HepG2 (cell line): ENCODE data around the gene HCFC2. TPM values are rescaled to one million over a fixed set of nuclear protein-coding genes. Genes with fewer than 3 reads are reported as not detected.

Experiments
- ARNT2 ChIP-seq: sonication (generic); formaldehyde crosslinking; IDR thresholded peaks from 2 replicates; pipeline ENCODE4 v1.8.0; 2022; ENCODE audit warnings: mild to moderate bottlenecking, low read depth, missing genetic modification reagents, moderate library complexity
- CAMTA2 ChIP-seq: sonication (generic); formaldehyde crosslinking; IDR thresholded peaks from 2 replicates; pipeline ENCODE4 v1.4.0; 2020; ENCODE audit warnings: mild to moderate bottlenecking, missing genetic modification reagents, borderline replicate concordance
- EEA1 ChIP-seq: sonication (generic); formaldehyde crosslinking; IDR thresholded peaks from 2 replicates; pipeline ENCODE4 v1.5.1; 2020; ENCODE audit warnings: mild to moderate bottlenecking, missing genetic modification reagents, borderline replicate concordance
- HDAC1 ChIP-seq: sonication (generic); formaldehyde crosslinking; IDR thresholded peaks from 2 replicates; pipeline ENCODE4 v1.5.1; 2020; ENCODE audit warnings: mild to moderate bottlenecking, missing genetic modification reagents
- KDM5B ChIP-seq: sonication (generic); formaldehyde crosslinking; IDR thresholded peaks from 2 replicates; pipeline ENCODE4 v1.4.0; 2020; ENCODE audit warnings: missing genetic modification reagents, mild to moderate bottlenecking, borderline replicate concordance
- NFYB ChIP-seq: sonication (generic); formaldehyde crosslinking; IDR thresholded peaks from 2 replicates; pipeline ENCODE4 v1.4.0; 2020; ENCODE audit warnings: missing genetic modification reagents
- SIN3A ChIP-seq: IDR thresholded peaks from 2 replicates; pipeline ENCODE4 v1.6.1; 2011; ENCODE audit warnings: low read depth, mild to moderate bottlenecking, control low read depth, low read length, borderline replicate concordance
- THAP11 ChIP-seq: IDR thresholded peaks from 2 replicates; pipeline ENCODE4 v1.6.1; 2016; ENCODE audit warnings: missing biosample characterization, missing genetic modification reagents
- ZNF17 ChIP-seq: sonication (generic); formaldehyde crosslinking; IDR thresholded peaks from 2 replicates; pipeline ENCODE4 v1.5.0; 2020; ENCODE audit warnings: mild to moderate bottlenecking, missing genetic modification reagents
- ZNF484 ChIP-seq: sonication (generic); formaldehyde crosslinking; IDR thresholded peaks from 2 replicates; pipeline ENCODE4 v1.5.1; 2020; ENCODE audit warnings: mild to moderate bottlenecking, low read depth, missing genetic modification reagents, borderline replicate concordance
- ZNF547 ChIP-seq: sonication (generic); formaldehyde crosslinking; IDR thresholded peaks from 2 replicates; pipeline ENCODE4 v1.5.1; 2020; ENCODE audit warnings: mild to moderate bottlenecking, missing genetic modification reagents
- ZNF841 ChIP-seq: sonication (generic); formaldehyde crosslinking; IDR thresholded peaks from 2 replicates; pipeline ENCODE4 v1.8.1; 2023; ENCODE audit warnings: missing genetic modification reagents, borderline replicate concordance
- polyA plus RNA-seq, 8 experiments: library from polyadenylated mRNA; depleted of rRNA in 3 of 8; stranded (reverse) in 7 of 8; unstranded in 1 of 8; fragments of >200 nt; fragmentation: Illumina TruSeq in 4 of 8; extraction: Trizol in 4 of 8; gene quantifications; 2 replicates each; pipeline versions ENCODE4 v1.2.1 to v1.2.3, GENCODE V29; 2011 to 2016; ENCODE audit warnings: low read depth in 4 of 8, missing spikeins in 1 of 8, mixed read lengths in 1 of 8; ENCODE audit not compliant: insufficient read depth in 1 of 8
- total RNA-seq, 5 experiments: library from RNA; depleted of rRNA; stranded (reverse); fragments of >200 nt; fragmentation: Illumina TruSeq; extraction: Trizol; gene quantifications; 2 replicates each; pipeline ENCODE4 v1.2.3, GENCODE V29; 2016; ENCODE audit warnings: low read depth in 1 of 5
- TF ChIP-seq, protein P1 (sequence below): sonication (generic); formaldehyde crosslinking; IDR thresholded peaks from 2 replicates; pipeline ENCODE4 v1.5.0; 2020; ENCODE audit warnings: mild to moderate bottlenecking, missing genetic modification reagents, borderline replicate concordance
- TF ChIP-seq, protein P2 (sequence below): sonication (generic); formaldehyde crosslinking; IDR thresholded peaks from 2 replicates; pipeline ENCODE4 v1.4.0; 2020; ENCODE audit warnings: missing genetic modification reagents
- TF ChIP-seq, protein P3 (sequence below): IDR thresholded peaks from 2 replicates; pipeline ENCODE4 v1.6.1; 2012; ENCODE audit warnings: inconsistent platforms
- TF ChIP-seq, protein P4 (sequence below): sonication (generic); formaldehyde crosslinking; IDR thresholded peaks from 2 replicates; pipeline ENCODE4 v1.9.0; 2021; ENCODE audit warnings: missing genetic modification reagents, mild to moderate bottlenecking, borderline replicate concordance
- TF ChIP-seq, protein P5 (sequence below): fragments of 450-650 bp; IDR thresholded peaks from 2 replicates; pipeline ENCODE4 v1.6.1; 2016

The HCFC2 gene
- total and polyA plus RNA-seq, 2 of the 13 experiments (the other 11 are each of a cell fraction or from before 2014, with no cell fraction given), result 3.7 to 4.9 TPM

DNA sequence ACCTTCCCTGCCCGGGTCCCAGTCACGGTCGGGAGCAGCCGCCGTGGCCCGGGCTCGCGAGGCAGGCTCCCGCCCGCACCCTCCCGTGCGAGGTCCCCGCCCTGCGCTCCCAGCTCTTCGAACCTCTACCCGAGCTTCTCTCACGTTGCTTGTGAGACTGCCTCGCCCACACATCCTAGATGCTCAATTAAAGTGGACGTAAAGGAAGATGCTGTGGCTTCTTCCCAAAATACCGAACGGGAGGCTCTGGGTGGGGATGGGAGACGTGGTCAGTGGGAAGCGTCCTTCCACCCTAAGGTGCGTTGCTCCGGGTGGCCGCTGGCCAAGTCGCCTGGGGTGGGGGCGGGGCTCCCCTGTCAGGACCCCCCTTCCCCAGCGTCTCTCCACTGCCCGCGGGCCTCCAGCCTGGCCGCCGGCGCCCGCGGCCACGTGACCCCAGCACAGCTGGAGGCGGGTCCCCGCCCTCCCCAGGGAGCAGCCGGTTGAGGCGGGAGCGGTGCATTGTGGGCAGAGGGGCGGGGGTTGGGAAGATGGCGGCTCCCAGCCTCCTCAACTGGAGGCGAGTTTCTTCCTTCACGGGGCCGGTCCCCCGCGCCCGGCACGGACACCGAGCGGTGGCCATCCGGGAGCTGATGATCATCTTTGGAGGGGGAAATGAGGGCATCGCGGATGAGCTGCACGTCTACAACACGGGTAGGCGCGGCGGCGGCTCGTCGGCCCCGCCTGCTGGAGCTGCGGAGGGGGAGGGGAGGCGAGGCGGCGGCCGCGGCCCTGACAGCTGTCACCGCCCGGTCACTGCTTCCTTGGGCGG, at the start of gene HCFC2 (continued):
- TF ChIP-seq, protein P1, sequence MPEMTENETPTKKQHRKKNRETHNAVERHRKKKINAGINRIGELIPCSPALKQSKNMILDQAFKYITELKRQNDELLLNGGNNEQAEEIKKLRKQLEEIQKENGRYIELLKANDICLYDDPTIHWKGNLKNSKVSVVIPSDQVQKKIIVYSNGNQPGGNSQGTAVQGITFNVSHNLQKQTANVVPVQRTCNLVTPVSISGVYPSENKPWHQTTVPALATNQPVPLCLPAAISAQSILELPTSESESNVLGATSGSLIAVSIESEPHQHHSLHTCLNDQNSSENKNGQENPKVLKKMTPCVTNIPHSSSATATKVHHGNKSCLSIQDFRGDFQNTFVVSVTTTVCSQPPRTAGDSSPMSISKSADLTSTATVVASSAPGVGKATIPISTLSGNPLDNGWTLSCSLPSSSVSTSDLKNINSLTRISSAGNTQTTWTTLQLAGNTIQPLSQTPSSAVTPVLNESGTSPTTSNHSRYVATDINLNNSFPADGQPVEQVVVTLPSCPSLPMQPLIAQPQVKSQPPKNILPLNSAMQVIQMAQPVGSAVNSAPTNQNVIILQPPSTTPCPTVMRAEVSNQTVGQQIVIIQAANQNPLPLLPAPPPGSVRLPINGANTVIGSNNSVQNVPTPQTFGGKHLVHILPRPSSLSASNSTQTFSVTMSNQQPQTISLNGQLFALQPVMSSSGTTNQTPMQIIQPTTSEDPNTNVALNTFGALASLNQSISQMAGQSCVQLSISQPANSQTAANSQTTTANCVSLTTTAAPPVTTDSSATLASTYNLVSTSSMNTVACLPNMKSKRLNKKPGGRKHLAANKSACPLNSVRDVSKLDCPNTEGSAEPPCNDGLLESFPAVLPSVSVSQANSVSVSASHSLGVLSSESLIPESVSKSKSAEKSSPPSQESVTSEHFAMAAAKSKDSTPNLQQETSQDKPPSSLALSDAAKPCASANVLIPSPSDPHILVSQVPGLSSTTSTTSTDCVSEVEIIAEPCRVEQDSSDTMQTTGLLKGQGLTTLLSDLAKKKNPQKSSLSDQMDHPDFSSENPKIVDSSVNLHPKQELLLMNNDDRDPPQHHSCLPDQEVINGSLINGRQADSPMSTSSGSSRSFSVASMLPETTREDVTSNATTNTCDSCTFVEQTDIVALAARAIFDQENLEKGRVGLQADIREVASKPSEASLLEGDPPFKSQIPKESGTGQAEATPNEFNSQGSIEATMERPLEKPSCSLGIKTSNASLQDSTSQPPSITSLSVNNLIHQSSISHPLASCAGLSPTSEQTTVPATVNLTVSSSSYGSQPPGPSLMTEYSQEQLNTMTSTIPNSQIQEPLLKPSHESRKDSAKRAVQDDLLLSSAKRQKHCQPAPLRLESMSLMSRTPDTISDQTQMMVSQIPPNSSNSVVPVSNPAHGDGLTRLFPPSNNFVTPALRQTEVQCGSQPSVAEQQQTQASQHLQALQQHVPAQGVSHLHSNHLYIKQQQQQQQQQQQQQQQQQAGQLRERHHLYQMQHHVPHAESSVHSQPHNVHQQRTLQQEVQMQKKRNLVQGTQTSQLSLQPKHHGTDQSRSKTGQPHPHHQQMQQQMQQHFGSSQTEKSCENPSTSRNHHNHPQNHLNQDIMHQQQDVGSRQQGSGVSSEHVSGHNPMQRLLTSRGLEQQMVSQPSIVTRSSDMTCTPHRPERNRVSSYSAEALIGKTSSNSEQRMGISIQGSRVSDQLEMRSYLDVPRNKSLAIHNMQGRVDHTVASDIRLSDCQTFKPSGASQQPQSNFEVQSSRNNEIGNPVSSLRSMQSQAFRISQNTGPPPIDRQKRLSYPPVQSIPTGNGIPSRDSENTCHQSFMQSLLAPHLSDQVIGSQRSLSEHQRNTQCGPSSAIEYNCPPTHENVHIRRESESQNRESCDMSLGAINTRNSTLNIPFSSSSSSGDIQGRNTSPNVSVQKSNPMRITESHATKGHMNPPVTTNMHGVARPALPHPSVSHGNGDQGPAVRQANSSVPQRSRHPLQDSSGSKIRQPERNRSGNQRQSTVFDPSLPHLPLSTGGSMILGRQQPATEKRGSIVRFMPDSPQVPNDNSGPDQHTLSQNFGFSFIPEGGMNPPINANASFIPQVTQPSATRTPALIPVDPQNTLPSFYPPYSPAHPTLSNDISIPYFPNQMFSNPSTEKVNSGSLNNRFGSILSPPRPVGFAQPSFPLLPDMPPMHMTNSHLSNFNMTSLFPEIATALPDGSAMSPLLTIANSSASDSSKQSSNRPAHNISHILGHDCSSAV (CRISPR knock-in tag), result no peak
- TF ChIP-seq ZNF17 (CRISPR knock-in tag) (no peak), ARNT2 (peak; percentile 82), ZNF547 (CRISPR knock-in tag) (peak; percentile 73), ZNF841 (CRISPR knock-in tag) (no peak), CAMTA2 (CRISPR knock-in tag) (peak; percentile 85), ZNF484 (CRISPR knock-in tag) (0 out of 2 replicates have a peak, but pooled peaks have one; percentile 47), THAP11 (CRISPR knock-in tag) (peak; percentile 82), KDM5B (CRISPR knock-in tag) (peak; percentile 66; the same call in 1 of the 2 replicates), EEA1 (CRISPR knock-in tag) (peak; percentile 63; the same call in 1 of the 2 replicates), NFYB (0 out of 2 replicates have a peak, but pooled peaks have one; percentile 13), HDAC1 (CRISPR knock-in tag) (peak; percentile 97), SIN3A (peak; percentile 73; the same call in 1 of the 2 replicates)
- TF ChIP-seq, protein P2, sequence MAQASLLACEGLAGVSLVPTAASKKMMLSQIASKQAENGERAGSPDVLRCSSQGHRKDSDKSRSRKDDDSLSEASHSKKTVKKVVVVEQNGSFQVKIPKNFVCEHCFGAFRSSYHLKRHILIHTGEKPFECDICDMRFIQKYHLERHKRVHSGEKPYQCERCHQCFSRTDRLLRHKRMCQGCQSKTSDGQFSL, result 0 out of 2 replicates have a peak, but pooled peaks have one; percentile 17
- TF ChIP-seq, protein P3, sequence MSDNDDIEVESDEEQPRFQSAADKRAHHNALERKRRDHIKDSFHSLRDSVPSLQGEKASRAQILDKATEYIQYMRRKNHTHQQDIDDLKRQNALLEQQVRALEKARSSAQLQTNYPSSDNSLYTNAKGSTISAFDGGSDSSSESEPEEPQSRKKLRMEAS, result peak; percentile 86
- TF ChIP-seq, protein P4, sequence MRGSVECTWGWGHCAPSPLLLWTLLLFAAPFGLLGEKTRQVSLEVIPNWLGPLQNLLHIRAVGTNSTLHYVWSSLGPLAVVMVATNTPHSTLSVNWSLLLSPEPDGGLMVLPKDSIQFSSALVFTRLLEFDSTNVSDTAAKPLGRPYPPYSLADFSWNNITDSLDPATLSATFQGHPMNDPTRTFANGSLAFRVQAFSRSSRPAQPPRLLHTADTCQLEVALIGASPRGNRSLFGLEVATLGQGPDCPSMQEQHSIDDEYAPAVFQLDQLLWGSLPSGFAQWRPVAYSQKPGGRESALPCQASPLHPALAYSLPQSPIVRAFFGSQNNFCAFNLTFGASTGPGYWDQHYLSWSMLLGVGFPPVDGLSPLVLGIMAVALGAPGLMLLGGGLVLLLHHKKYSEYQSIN (CRISPR knock-in tag), result no peak
- TF ChIP-seq, protein P5, sequence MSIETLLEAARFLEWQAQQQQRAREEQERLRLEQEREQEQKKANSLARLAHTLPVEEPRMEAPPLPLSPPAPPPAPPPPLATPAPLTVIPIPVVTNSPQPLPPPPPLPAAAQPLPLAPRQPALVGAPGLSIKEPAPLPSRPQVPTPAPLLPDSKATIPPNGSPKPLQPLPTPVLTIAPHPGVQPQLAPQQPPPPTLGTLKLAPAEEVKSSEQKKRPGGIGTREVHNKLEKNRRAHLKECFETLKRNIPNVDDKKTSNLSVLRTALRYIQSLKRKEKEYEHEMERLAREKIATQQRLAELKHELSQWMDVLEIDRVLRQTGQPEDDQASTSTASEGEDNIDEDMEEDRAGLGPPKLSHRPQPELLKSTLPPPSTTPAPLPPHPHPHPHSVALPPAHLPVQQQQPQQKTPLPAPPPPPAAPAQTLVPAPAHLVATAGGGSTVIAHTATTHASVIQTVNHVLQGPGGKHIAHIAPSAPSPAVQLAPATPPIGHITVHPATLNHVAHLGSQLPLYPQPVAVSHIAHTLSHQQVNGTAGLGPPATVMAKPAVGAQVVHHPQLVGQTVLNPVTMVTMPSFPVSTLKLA, result peak; percentile 31
